ENCODE data around the gene NOTCH3. TPM values are rescaled to one million over a fixed set of nuclear protein-coding genes. Genes with fewer than 3 reads are reported as not detected.

Gene NOTCH3
- total RNA-seq, 1 donor: 0.31 TPM

DNA sequence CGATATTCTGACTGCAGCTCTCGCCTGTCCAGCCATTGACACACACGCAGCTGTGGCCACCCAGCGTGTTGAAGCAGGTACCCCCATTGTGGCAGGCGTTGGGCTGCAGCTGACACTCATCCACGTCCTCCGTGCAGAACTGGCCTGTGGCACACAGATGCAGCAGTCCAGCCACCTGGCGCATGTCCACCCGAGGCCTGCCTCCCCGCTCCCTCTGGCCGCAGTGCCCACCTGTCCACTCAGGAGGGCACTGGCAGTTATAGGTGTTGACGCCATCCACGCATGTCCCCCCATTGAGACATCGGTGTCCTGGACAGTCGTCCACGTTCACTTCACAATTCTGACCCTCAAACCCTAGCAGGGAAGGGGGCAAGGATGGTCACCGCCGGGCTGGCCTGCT is 9.3 kb downstream of the NOTCH3 start:
- H3K4me3 ChIP-seq (ENCODE audit: low read length): no peak overlapping the region
- peaks cover 19% of the 10 kb centered on the region for H3K27me3 ChIP-seq (ENCODE audit: insufficient read depth, low read length)
- no peaks in the 10 kb centered on the region for H3K9me3 ChIP-seq (ENCODE audit: low read depth, low read length)
- no peaks in the 10 kb centered on the region for H3K4me1 ChIP-seq (ENCODE audit: insufficient read depth, low read length)

DNA sequence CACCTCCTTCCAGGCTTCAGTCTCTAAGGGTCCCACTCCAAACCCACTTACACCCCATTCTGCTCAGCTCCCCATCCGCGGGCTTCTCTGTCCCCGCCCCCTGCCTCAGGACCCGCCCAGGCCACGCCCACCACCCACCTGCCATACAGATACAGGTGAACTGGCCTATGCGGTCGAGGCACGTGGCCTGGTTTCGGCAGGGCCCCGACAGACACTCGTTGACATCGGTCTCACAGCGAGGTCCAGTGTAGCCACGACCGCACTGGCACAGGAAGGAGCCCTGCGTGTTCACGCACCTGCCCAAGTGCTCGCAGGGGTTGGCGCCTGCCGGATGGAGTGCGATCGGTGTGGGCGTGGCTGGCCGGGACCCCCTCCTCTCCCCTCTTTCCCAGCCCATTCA is 11.9 kb downstream of the NOTCH3 start:
- H3K4me3 ChIP-seq (ENCODE audit: low read length): no peak overlapping the region
- no peaks in the 10 kb centered on the region for H3K9me3 ChIP-seq (ENCODE audit: low read depth, low read length)
- H3K4me1 ChIP-seq (ENCODE audit: insufficient read depth, low read length): no peaks in the 10 kb centered on the region
- no peaks in the 10 kb centered on the region for H3K27me3 ChIP-seq (ENCODE audit: insufficient read depth, low read length)

GRCh38 chr19:15187026-15188007 is 13.5 kb downstream of the NOTCH3 start:
- Histone ChIP-seq H3K9me3 (ENCODE audit: low read depth, low read length) (no peaks in the 10 kb centered on the region), H3K27me3 (ENCODE audit: insufficient read depth, low read length) (no peaks in the 10 kb centered on the region), H3K4me1 (ENCODE audit: insufficient read depth, low read length) (no peaks in the 10 kb centered on the region), H3K4me3 (ENCODE audit: low read length) (no peak overlapping the region)

DNA sequence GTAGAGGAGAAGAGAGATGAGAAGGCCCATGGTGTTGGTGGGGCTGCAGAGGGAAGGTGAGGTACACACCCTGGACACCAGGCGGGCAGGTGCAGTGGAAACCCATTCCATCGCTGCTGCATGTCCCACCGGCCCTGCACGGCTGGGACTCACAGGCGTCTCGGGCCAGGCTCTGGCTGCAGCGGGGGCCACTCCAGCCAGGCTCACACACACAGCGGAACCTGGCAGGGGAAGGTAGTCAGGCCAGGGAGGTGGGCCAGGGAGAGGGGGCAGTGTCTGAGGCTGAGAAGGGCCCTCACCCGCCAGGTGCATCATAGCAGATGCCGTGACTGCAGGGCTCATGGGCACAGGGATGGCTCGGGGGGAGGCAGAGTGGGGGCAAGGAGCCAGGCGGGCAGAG is 15.6 kb downstream of the NOTCH3 start:
- no peaks in the 10 kb centered on the region for H3K4me1 ChIP-seq (ENCODE audit: insufficient read depth, low read length)
- no peaks in the 10 kb centered on the region for H3K9me3 ChIP-seq (ENCODE audit: low read depth, low read length)
- H3K4me3 ChIP-seq (ENCODE audit: low read length): no peak overlapping the region
- H3K27me3 ChIP-seq (ENCODE audit: insufficient read depth, low read length): no peaks in the 10 kb centered on the region

GRCh38 chr19:15184776-15185175 is 16.0 kb downstream of the NOTCH3 start:
- H3K9me3 ChIP-seq (ENCODE audit: low read depth, low read length): no peaks in the 10 kb centered on the region
- H3K27me3 ChIP-seq (ENCODE audit: insufficient read depth, low read length): no peaks in the 10 kb centered on the region
- no peak overlapping the region for H3K4me3 ChIP-seq (ENCODE audit: low read length)
- no peaks in the 10 kb centered on the region for H3K4me1 ChIP-seq (ENCODE audit: insufficient read depth, low read length)

GRCh38 chr19:15181394-15181793 is 19.4 kb downstream of the NOTCH3 start:
- Histone ChIP-seq H3K27me3 (ENCODE audit: insufficient read depth, low read length) (no peaks in the 10 kb centered on the region), H3K4me1 (ENCODE audit: insufficient read depth, low read length) (peaks cover 4% of the 10 kb centered on the region), H3K9me3 (ENCODE audit: low read depth, low read length) (no peaks in the 10 kb centered on the region)

GRCh38 chr19:15180451-15181390 is 20.1 kb downstream of the NOTCH3 start:
- no peak overlapping the region for H3K4me3 ChIP-seq (ENCODE audit: low read length)
- H3K4me1 ChIP-seq (ENCODE audit: insufficient read depth, low read length): peaks cover 4% of the 10 kb centered on the region

More at GRCh38 chr19:15181394-15181793, 19.4 kb downstream of the NOTCH3 start:
- H3K4me3 ChIP-seq (ENCODE audit: low read length): no peak overlapping the region

DNA sequence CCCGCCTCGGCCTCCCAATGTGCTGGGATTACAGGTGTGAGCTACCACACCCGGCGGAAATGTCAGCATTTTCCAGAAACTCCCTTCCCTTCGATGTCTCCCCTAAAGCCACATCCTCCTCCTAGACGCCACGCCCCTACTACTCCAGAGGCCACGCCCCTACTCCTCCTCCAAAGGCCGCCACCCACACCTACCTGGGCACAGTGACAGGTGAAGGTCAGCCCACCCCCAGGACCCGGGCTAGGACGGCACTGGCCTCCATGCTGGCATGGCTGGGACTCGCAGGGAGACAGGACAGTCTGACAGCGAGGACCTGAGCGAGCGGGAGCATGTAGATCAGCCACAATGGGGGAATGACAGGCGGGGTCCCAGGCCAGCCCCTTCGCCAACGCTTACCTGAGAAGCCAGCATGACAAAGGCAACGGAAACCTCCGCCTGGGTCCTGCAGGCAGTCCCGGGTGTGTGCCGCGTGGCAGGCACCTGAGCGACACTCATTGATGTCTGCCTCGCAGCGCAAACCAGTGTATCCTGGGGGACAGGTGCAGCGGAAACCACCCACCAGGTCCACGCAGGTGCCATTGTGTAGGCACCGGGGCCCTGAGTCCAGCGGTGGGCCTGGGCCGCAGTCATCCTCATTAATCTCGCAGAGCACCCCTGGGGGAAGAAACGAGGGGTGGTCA is 22.0 kb downstream of the NOTCH3 start:
- Histone ChIP-seq H3K4me1 (ENCODE audit: insufficient read depth, low read length) (peaks cover 4% of the 10 kb centered on the region), H3K4me3 (ENCODE audit: low read length) (no peak overlapping the region), H3K27me3 (ENCODE audit: insufficient read depth, low read length) (no peaks in the 10 kb centered on the region), H3K9me3 (ENCODE audit: low read depth, low read length) (no peaks in the 10 kb centered on the region)

More at GRCh38 chr19:15180451-15181390, 20.1 kb downstream of the NOTCH3 start:
- no peaks in the 10 kb centered on the region for H3K27me3 ChIP-seq (ENCODE audit: insufficient read depth, low read length)
- H3K9me3 ChIP-seq (ENCODE audit: low read depth, low read length): no peaks in the 10 kb centered on the region

DNA sequence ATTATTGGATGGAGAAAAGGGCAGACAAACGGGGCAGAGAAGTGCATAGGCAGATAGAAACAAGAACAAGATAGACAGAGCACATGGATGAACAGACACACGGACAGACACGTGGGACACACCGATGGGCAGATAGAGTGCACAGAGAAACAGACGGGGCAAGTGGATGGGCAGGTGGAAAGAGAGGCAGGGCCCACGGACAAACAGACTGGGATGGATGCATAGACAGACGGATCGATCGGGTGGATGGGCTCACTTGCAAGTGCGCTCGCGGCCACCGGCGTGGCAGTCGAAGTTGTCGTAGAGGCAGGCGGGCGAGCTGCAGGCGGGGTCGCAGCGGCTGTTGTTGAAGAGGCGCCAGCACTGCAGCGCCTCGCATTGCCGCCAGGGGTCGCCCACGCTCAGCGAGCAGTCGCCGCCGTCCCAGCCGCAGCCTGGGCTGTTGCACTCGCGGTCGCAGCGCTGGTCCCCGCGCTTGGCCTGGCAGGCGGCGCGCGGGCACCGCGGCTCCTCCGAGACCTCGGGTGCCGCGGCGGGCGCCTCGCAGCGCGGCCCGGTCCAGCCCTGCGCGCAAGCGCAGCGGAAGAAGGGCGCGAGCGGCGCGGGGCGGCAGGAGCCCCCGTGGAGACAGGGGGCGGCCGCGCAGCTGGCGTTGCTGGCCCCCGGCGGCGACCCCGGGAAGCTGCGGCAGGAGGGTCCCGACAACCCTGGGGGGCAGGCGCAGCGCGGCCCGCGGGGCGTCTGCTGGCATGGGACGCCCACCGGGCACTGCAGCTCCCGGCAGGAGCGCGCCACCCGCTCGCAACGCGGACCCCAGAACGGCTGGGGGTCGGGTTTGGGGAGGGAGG is 23.3 kb downstream of the NOTCH3 start:
- no peaks in the 10 kb centered on the region for H3K27me3 ChIP-seq (ENCODE audit: insufficient read depth, low read length)
- H3K9me3 ChIP-seq (ENCODE audit: low read depth, low read length): no peaks in the 10 kb centered on the region
- H3K4me1 ChIP-seq (ENCODE audit: insufficient read depth, low read length): peaks cover 4% of the 10 kb centered on the region
- H3K4me3 ChIP-seq (ENCODE audit: low read length): no peak overlapping the region

DNA sequence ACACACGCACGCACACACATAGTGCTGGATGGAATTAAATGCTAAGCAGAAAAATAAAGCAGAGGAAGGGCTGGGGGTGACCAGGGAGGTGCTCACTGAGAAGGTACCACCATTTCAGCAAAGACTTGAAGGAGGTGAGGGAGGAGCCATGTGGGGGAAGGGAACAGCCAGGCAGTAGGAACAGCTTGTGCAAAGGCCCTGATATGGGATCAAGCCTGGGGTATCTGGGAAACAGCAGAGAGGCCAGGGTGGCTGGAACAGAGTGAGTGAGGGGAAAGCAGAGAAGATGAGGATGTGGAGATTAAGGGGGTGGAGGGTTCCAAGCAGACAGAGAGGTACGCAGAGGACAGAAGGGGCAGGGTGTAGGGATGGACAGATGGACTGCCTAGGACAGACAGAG is 25.2 kb downstream of the NOTCH3 start:
- no peak overlapping the region for H3K4me3 ChIP-seq (ENCODE audit: low read length)
- H3K4me1 ChIP-seq (ENCODE audit: insufficient read depth, low read length): peaks cover 4% of the 10 kb centered on the region
- no peaks in the 10 kb centered on the region for H3K9me3 ChIP-seq (ENCODE audit: low read depth, low read length)
- no peaks in the 10 kb centered on the region for H3K27me3 ChIP-seq (ENCODE audit: insufficient read depth, low read length)

GRCh38 chr19:15173746-15174404 is 26.9 kb downstream of the NOTCH3 start:
- Histone ChIP-seq H3K9me3 (ENCODE audit: low read depth, low read length) (no peaks in the 10 kb centered on the region), H3K4me1 (ENCODE audit: insufficient read depth, low read length) (peaks cover 4% of the 10 kb centered on the region), H3K4me3 (ENCODE audit: low read length) (no peak overlapping the region), H3K27me3 (ENCODE audit: insufficient read depth, low read length) (no peaks in the 10 kb centered on the region)

- Histone ChIP-seq H3K27me3 (ENCODE audit: insufficient read depth, low read length) (no peaks in the 10 kb centered on the region), H3K9me3 (ENCODE audit: low read depth, low read length) (no peaks in the 10 kb centered on the region), H3K4me1 (ENCODE audit: insufficient read depth, low read length) (no peaks in the 10 kb centered on the region), H3K4me3 (ENCODE audit: low read length) (no peak overlapping the region)
Observed at GRCh38 chr19:15170345-15170744, 30.4 kb downstream of the NOTCH3 start.

- Histone ChIP-seq H3K4me1 (ENCODE audit: insufficient read depth, low read length) (no peaks in the 10 kb centered on the region), H3K9me3 (ENCODE audit: low read depth, low read length) (no peaks in the 10 kb centered on the region), H3K4me3 (ENCODE audit: low read length) (no peak overlapping the region), H3K27me3 (ENCODE audit: insufficient read depth, low read length) (no peaks in the 10 kb centered on the region)
Observed at GRCh38 chr19:15169541-15170285, 31.1 kb downstream of the NOTCH3 start.

All from mononuclear cell (primary cell).